BLaER1 (cell line): Measurements from ENCODE around the gene FGD4.

Experiments
- H3K27ac ChIP-seq: shearing (Covaris generic); formaldehyde crosslinking; 2 replicates; pipeline ENCODE4 v1.8.1; 2022
- H3K27me3 ChIP-seq: shearing (Covaris generic); formaldehyde crosslinking; 2 replicates; pipeline ENCODE4 v1.8.1; 2022
- H3K36me3 ChIP-seq: shearing (Covaris generic); formaldehyde crosslinking; 2 replicates; pipeline ENCODE4 v1.8.1; 2022
- H3K4me1 ChIP-seq: shearing (Covaris generic); formaldehyde crosslinking; 2 replicates; pipeline ENCODE4 v1.8.1; 2022
- H3K4me2 ChIP-seq: shearing (Covaris generic); formaldehyde crosslinking; 2 replicates; pipeline ENCODE4 v1.8.1; 2022
- H3K4me3 ChIP-seq: shearing (Covaris generic); formaldehyde crosslinking; 2 replicates; pipeline ENCODE4 v1.8.1; 2022
- H3K9ac ChIP-seq: shearing (Covaris generic); formaldehyde crosslinking; 2 replicates; pipeline ENCODE4 v1.8.1; 2022
- H3K9me3 ChIP-seq: shearing (Covaris generic); formaldehyde crosslinking; 2 replicates; pipeline ENCODE4 v1.8.1; 2022
- H4K20me1 ChIP-seq: shearing (Covaris generic); formaldehyde crosslinking; 2 replicates; pipeline ENCODE4 v1.8.1; 2022
- Cebpa-rat ChIP-seq: shearing (Covaris generic); IDR thresholded peaks from 2 replicates; pipeline ENCODE4 v1.8.1; 2022

The FGD4 gene

GRCh38 chr12:32399370-32400113, at the start of gene FGD4:
FGD4 (plus strand) TSS chr12:32399558.
- Histone ChIP-seq H3K9me3 (no peaks in the 10 kb centered on the region), H3K9ac (peak within 1 kb of the TSS; percentile 67), H3K4me1 (peaks cover 13% of the 10 kb centered on the region), H3K36me3 (no peaks in the 10 kb centered on the region), H3K27me3 (peaks cover 10% of the 10 kb centered on the region), H3K4me2 (peak within 1 kb of the TSS; percentile 100), H3K4me3 (peak within 1 kb of the TSS; percentile 83), H3K27ac (peak within 1 kb of the TSS; percentile 62), H4K20me1 (no peaks in the 10 kb centered on the region)
- TF ChIP-seq Cebpa-rat, result no peak

GRCh38 chr12:32353540-32353939, 45.8 kb upstream of the FGD4 start:
- H3K9ac ChIP-seq, result no peak overlapping the region
- no peak for TF ChIP-seq Cebpa-rat
- H4K20me1 ChIP-seq, result no peaks in the 10 kb centered on the region
- H3K4me2 ChIP-seq, result no peak overlapping the region
- no peak overlapping the region for H3K4me3 ChIP-seq
- no peaks in the 10 kb centered on the region for H3K27me3 ChIP-seq
- 0 out of 2 replicates have a peak, but pooled peaks cover 4% of the 10 kb centered on the region for H3K36me3 ChIP-seq
- H3K27ac ChIP-seq, result no peak overlapping the region
- 0 out of 2 replicates have a peak, but pooled peaks cover 2% of the 10 kb centered on the region for H3K4me1 ChIP-seq
- no peaks in the 10 kb centered on the region for H3K9me3 ChIP-seq

- H3K9me3 ChIP-seq, result no peaks in the 10 kb centered on the region
- H3K27me3 ChIP-seq, result no peaks in the 10 kb centered on the region
- H4K20me1 ChIP-seq, result no peaks in the 10 kb centered on the region
- no peak overlapping the region for H3K4me2 ChIP-seq
- H3K36me3 ChIP-seq, result 0 out of 2 replicates have a peak, but pooled peaks cover 4% of the 10 kb centered on the region
- peaks cover 19% of the 10 kb centered on the region for H3K4me1 ChIP-seq
- H3K27ac ChIP-seq, result no peak overlapping the region
- H3K9ac ChIP-seq, result no peak overlapping the region
- no peak overlapping the region for H3K4me3 ChIP-seq
- TF ChIP-seq Cebpa-rat, result no peak
These were observed 41.6 kb upstream of the FGD4 start for GRCh38 chr12:32357601-32358249.

- peaks cover 19% of the 10 kb centered on the region for H3K4me1 ChIP-seq
- no peaks in the 10 kb centered on the region for H3K27me3 ChIP-seq
- TF ChIP-seq Cebpa-rat, result no peak
- H3K9me3 ChIP-seq, result no peaks in the 10 kb centered on the region
- H3K27ac ChIP-seq, result no peak overlapping the region
- H3K4me3 ChIP-seq, result no peak overlapping the region
- H3K9ac ChIP-seq, result no peak overlapping the region
- 0 out of 2 replicates have a peak, but pooled peaks cover 4% of the 10 kb centered on the region for H3K36me3 ChIP-seq
- H3K4me2 ChIP-seq, result peak overlapping the region; percentile 32
- no peaks in the 10 kb centered on the region for H4K20me1 ChIP-seq
These were observed 38.4 kb upstream of the FGD4 start for GRCh38 chr12:32360956-32361355.

- no peak overlapping the region for H3K27ac ChIP-seq
- no peak overlapping the region for H3K9ac ChIP-seq
- H3K27me3 ChIP-seq, result no peaks in the 10 kb centered on the region
- H3K36me3 ChIP-seq, result no peaks in the 10 kb centered on the region
- H3K4me1 ChIP-seq, result peaks cover 19% of the 10 kb centered on the region
- no peak overlapping the region for H3K4me3 ChIP-seq
- no peaks in the 10 kb centered on the region for H4K20me1 ChIP-seq
- no peak for TF ChIP-seq Cebpa-rat
- no peak overlapping the region for H3K4me2 ChIP-seq
- H3K9me3 ChIP-seq, result no peaks in the 10 kb centered on the region
These were observed 36.5 kb upstream of the FGD4 start for GRCh38 chr12:32362892-32363291.

GRCh38 chr12:32365473-32366064, 33.8 kb upstream of the FGD4 start:
- no peaks in the 10 kb centered on the region for H4K20me1 ChIP-seq
- no peaks in the 10 kb centered on the region for H3K27me3 ChIP-seq
- no peak overlapping the region for H3K4me2 ChIP-seq
- H3K9ac ChIP-seq, result no peak overlapping the region
- H3K4me3 ChIP-seq, result no peak overlapping the region
- H3K4me1 ChIP-seq, result peaks cover 14% of the 10 kb centered on the region
- TF ChIP-seq Cebpa-rat, result no peak
- H3K27ac ChIP-seq, result no peak overlapping the region
- H3K9me3 ChIP-seq, result no peaks in the 10 kb centered on the region
- H3K36me3 ChIP-seq, result no peaks in the 10 kb centered on the region

- Histone ChIP-seq H3K4me3 (no peak overlapping the region), H4K20me1 (no peaks in the 10 kb centered on the region), H3K27ac (no peak overlapping the region), H3K4me1 (peaks cover 6% of the 10 kb centered on the region; the same call in 1 of the 2 replicates), H3K9me3 (no peaks in the 10 kb centered on the region), H3K27me3 (no peaks in the 10 kb centered on the region), H3K9ac (no peak overlapping the region), H3K4me2 (no peak overlapping the region), H3K36me3 (no peaks in the 10 kb centered on the region)
- TF ChIP-seq Cebpa-rat, result no peak
These were observed 32.6 kb upstream of the FGD4 start for GRCh38 chr12:32366714-32367113.

- Histone ChIP-seq H3K4me3 (no peak overlapping the region), H3K36me3 (no peaks in the 10 kb centered on the region), H3K27me3 (no peaks in the 10 kb centered on the region), H3K9ac (no peak overlapping the region), H3K4me1 (peaks cover 6% of the 10 kb centered on the region; the same call in 1 of the 2 replicates), H4K20me1 (no peaks in the 10 kb centered on the region), H3K9me3 (no peaks in the 10 kb centered on the region), H3K4me2 (no peak overlapping the region), H3K27ac (no peak overlapping the region)
- no peak for TF ChIP-seq Cebpa-rat
These were observed 32.0 kb upstream of the FGD4 start for GRCh38 chr12:32367381-32367780.

- no peak for TF ChIP-seq Cebpa-rat
- H3K27me3 ChIP-seq, result no peaks in the 10 kb centered on the region
- peaks cover 6% of the 10 kb centered on the region; the same call in 1 of the 2 replicates for H3K4me1 ChIP-seq
- no peak overlapping the region for H3K27ac ChIP-seq
- no peak overlapping the region for H3K9ac ChIP-seq
- no peaks in the 10 kb centered on the region for H4K20me1 ChIP-seq
- H3K36me3 ChIP-seq, result no peaks in the 10 kb centered on the region
- no peak overlapping the region for H3K4me2 ChIP-seq
- H3K9me3 ChIP-seq, result no peaks in the 10 kb centered on the region
- no peak overlapping the region for H3K4me3 ChIP-seq
These were observed 30.2 kb upstream of the FGD4 start for GRCh38 chr12:32369202-32369601.
